ENCODE data around the gene CBLL2.

- TF ChIP-seq CEBPB (IDR thresholded peaks at IDR 0.05) (no peak), REST (IDR thresholded peaks at IDR 0.05) (no peak)
These were observed 47.6 kb downstream of the CBLL2 start for GRCh38 chrX:22320236-22320873.

Data from A549 (cell line).